GM06990 (cell line): Measurements from ENCODE around the gene CGB8.
A peak's percentile ranks its signal among the peaks of the same experiment; 100 is the strongest.
"Not testable (repeated sequence)": the region's sequence is repeated elsewhere in the genome, so short reads cannot be mapped to it uniquely, and the experiment has no call there.

ENCODE experiments used
- DNase-seq: peaks from one replicate; pipeline ENCODE4 v3.0.0-alpha.2; 2011; ENCODE audit not compliant: insufficient read length; ENCODE audit errors: extremely low read depth
- H3K27me3 ChIP-seq: replicated peaks from 2 replicates; pipeline ENCODE4 v1.6.0; 2011; ENCODE audit warnings: low read length; ENCODE audit not compliant: control insufficient read depth, insufficient read depth
- H3K36me3 ChIP-seq: 2 replicates; pipeline ENCODE4 v1.5.1; 2011; ENCODE audit warnings: low read length; ENCODE audit not compliant: control insufficient read depth, insufficient read depth
- H3K4me3 ChIP-seq: replicated peaks from 2 replicates; pipeline ENCODE4 v1.5.1; 2011; ENCODE audit warnings: low read depth, mild to moderate bottlenecking, control low read depth, low read length
- CTCF ChIP-seq: IDR thresholded peaks from 2 replicates; pipeline ENCODE4 v1.5.1; 2011; ENCODE audit warnings: low read length, control low read depth, mild to moderate bottlenecking, inconsistent platforms; ENCODE audit not compliant: insufficient read depth, poor library complexity, severe bottlenecking

CGB8 gene

GRCh38 chr19:49080392-49080791 is 31.5 kb upstream of the CGB8 start:
- Histone ChIP-seq H3K27me3 (no peaks in the 10 kb centered on the region), H3K36me3 (no peaks in the 10 kb centered on the region), H3K4me3 (no peak overlapping the region)
- no peak for DNase-seq
- TF ChIP-seq CTCF, result no peak

- TF ChIP-seq CTCF, result peak; percentile 65
- DNase-seq, H3K36me3 ChIP-seq, H3K27me3 ChIP-seq, H3K4me3 ChIP-seq: not testable (repeated sequence)
These were observed 26.0 kb upstream of the CGB8 start for GRCh38 chr19:49074869-49075268.

- no peaks in the 10 kb centered on the region for H3K27me3 ChIP-seq
- peak; percentile 46 for TF ChIP-seq CTCF
These were observed 24.8 kb upstream of the CGB8 start for GRCh38 chr19:49073514-49074378.

GRCh38 chr19:49071860-49072547 is 23.1 kb upstream of the CGB8 start:
- no peak for TF ChIP-seq CTCF
- H3K4me3 ChIP-seq, result no peak overlapping the region
- no peak for DNase-seq
- no peaks in the 10 kb centered on the region for H3K36me3 ChIP-seq
- H3K27me3 ChIP-seq, result no peaks in the 10 kb centered on the region

More at GRCh38 chr19:49073514-49074378, 24.8 kb upstream of the CGB8 start:
- H3K4me3 ChIP-seq, result no peak overlapping the region
- H3K36me3 ChIP-seq, result no peaks in the 10 kb centered on the region
- no peak for DNase-seq

- Histone ChIP-seq H3K4me3 (no peak overlapping the region), H3K27me3 (no peaks in the 10 kb centered on the region; the same call in 1 of the 2 replicates), H3K36me3 (no peaks in the 10 kb centered on the region)
- no peak for DNase-seq
- TF ChIP-seq CTCF, result no peak
These were observed 21.5 kb upstream of the CGB8 start for GRCh38 chr19:49070416-49070815.
